ENCODE results near the gene NTHL1. TPM values are rescaled to one million over a fixed set of nuclear protein-coding genes. Genes with fewer than 3 reads are reported as not detected.

Gene NTHL1
- total and polyA plus RNA-seq, 2 of the 4 experiments (the other 2 are of a cell fraction) = 22.8 to 28.0 TPM

GRCh38 chr16:2076072-2076865 is 28.6 kb upstream of the NTHL1 start:
- intact Hi-C loops (cut with micrococcal nuclease) = no loop called here
- ATAC-seq (ENCODE audit: low read depth) (no peak), DNase-seq (no peak)
- Histone ChIP-seq H2AK5ac (ENCODE audit: low read depth, low read length) (no peak overlapping the region), H3K27me3 (ENCODE audit: control insufficient read depth, insufficient read depth, low read length) (no peaks in the 10 kb centered on the region), H3K4me2 (ENCODE audit: low read depth, low read length) (no peak overlapping the region), H3K9me3 (ENCODE audit: control insufficient read depth, insufficient read depth, low read length) (no peaks in the 10 kb centered on the region), H4K91ac (ENCODE audit: insufficient read depth, low read depth, low read length) (no peak overlapping the region), H4K20me1 (ENCODE audit: insufficient read depth, low read length) (no peaks in the 10 kb centered on the region; the same call in 1 of the 2 replicates), H4K5ac (ENCODE audit: low read depth, low read length) (no peak overlapping the region), H3K4me1 (ENCODE audit: control insufficient read depth, insufficient read depth, low read length) (no peaks in the 10 kb centered on the region), H2BK5ac (ENCODE audit: low read depth, low read length, poor library complexity, severe bottlenecking) (no peak overlapping the region), H4K8ac (ENCODE audit: low read depth in 2 of 2, low read length in 2 of 2) (no peak overlapping the region), H3K14ac (replicated peaks; ENCODE audit: low read depth, low read length) (no peak overlapping the region), H3K79me1 (ENCODE audit: low read depth in 1 of 2, low read length in 2 of 2) (no peaks in the 10 kb centered on the region; a peak in 2 of 4 replicates), H3K23ac (ENCODE audit: low read depth, low read length) (no peak overlapping the region), H2AK9ac (replicated peaks; ENCODE audit: low read depth, low read length, poor library complexity) (no peak overlapping the region), H2AFZ (replicated peaks; ENCODE audit: low read length, poor library complexity) (no peak overlapping the region), H3K9me1 (ENCODE audit: insufficient read depth, low read length) (no peaks in the 10 kb centered on the region), H2BK15ac (ENCODE audit: low read depth, low read length) (no peak overlapping the region), H3K9ac (ENCODE audit: low read depth, low read length) (no peak overlapping the region), H3K4me3 (ENCODE audit: insufficient read depth, low read depth, low read length) (no peak overlapping the region), H3K27ac (ENCODE audit: insufficient read depth, low read length) (no peak overlapping the region), H2BK120ac (ENCODE audit: low read depth, low read length) (no peak overlapping the region), H3K36me3 (ENCODE audit: control insufficient read depth, insufficient read depth, low read length) (peaks cover 67% of the 10 kb centered on the region), H3K18ac (ENCODE audit: low read depth, low read length) (no peak overlapping the region), H2BK20ac (ENCODE audit: low read depth, low read length) (no peak overlapping the region), H3K56ac (ENCODE audit: extremely low read depth, insufficient read depth, low read length) (no peak overlapping the region), H3K4ac (ENCODE audit: low read depth, low read length) (no peak overlapping the region)
- dilution Hi-C loops (cut with HindIII; ENCODE audit: low sequenced_read_pairs, unreplicated experiment) = no loop called here
- CTCF ChIA-PET = no interaction called here
- BruUV-seq (replicated peaks) = no TSS peak
- POLR2A ChIA-PET (ENCODE audit: unreplicated experiment) = no interaction called here
- in situ Hi-C loops (cut with MboI; ENCODE audit: low sequenced_read_pairs) = no loop called here
- no peak for TF ChIP-seq NFE2L2 (IDR thresholded peaks at IDR 0.05; ENCODE audit: low read depth, low read length)
- no peak for TF ChIP-seq RFX5 (IDR thresholded peaks at IDR 0.05; ENCODE audit: low read depth, low read length)
- TF ChIP-seq MAFK (IDR thresholded peaks at IDR 0.05; ENCODE audit: low read depth, low read length) = no peak
- no peak for TF ChIP-seq CEBPB (IDR thresholded peaks at IDR 0.05; ENCODE audit: low read depth, low read length)
- TF ChIP-seq CTCF (conservative IDR thresholded peaks at IDR 0.05; ENCODE audit: low read depth, low read length) = no peak
- no peak for TF ChIP-seq RCOR1 (IDR thresholded peaks at IDR 0.05; ENCODE audit: insufficient replicate concordance, low read length)
- TF ChIP-seq RAD21 (IDR thresholded peaks at IDR 0.05; ENCODE audit: low read length) = no peak
- no peak for TF ChIP-seq ELK1 (IDR thresholded peaks at IDR 0.05; ENCODE audit: borderline replicate concordance, low read depth, low read length)
- TF ChIP-seq FOS (IDR thresholded peaks at IDR 0.05; ENCODE audit: low read depth, low read length) = no peak
- no peak for TF ChIP-seq MXI1 (IDR thresholded peaks at IDR 0.05; ENCODE audit: borderline replicate concordance, low read depth, low read length)
- no peak for TF ChIP-seq CHD1 (IDR thresholded peaks at IDR 0.05; ENCODE audit: low read depth, low read length)
- no peak for TF ChIP-seq USF2 (IDR thresholded peaks at IDR 0.05; ENCODE audit: low read depth, low read length)
- no peak for TF ChIP-seq SMC3 (IDR thresholded peaks at IDR 0.05; ENCODE audit: low read depth, low read length)
- WGBS, 2 experiments (ENCODE audit: extremely low coverage in 2 of 2, insufficient read length in 1 of 2) = 93% methylated on average over 2 of the region's 28 CpGs; no CpG with 5 or more reads in 1 of the 2 experiments
